ENCODE results near the gene ASCC3.

The ASCC3 gene

GRCh38 chr6:100850174-100850573, 31.0 kb downstream of the ASCC3 start:
- DNase-seq: no peak
- Histone ChIP-seq H3K4me3 (ENCODE audit: insufficient read depth in 1 of 2, low read depth in 1 of 2, low read length in 2 of 2) (no peak overlapping the region), H2BK5ac (ENCODE audit: low read depth, low read length, poor library complexity, severe bottlenecking) (no peak overlapping the region), H3K27ac (ENCODE audit: low read length, poor library complexity, severe bottlenecking) (no peak overlapping the region), H3K36me3 (ENCODE audit: control insufficient read depth in 1 of 2, insufficient read depth in 2 of 2, low read depth in 1 of 2, low read length in 2 of 2) (peaks cover 6 to 55% of the 10 kb centered on the region in 2 experiments), H3K9me3 (ENCODE audit: control insufficient read depth, low read length) (no peaks in the 10 kb centered on the region), H2BK15ac (ENCODE audit: low read depth, poor library complexity, severe bottlenecking) (no peak overlapping the region), H3K4me1 (ENCODE audit: control insufficient read depth, insufficient read depth, low read depth, low read length) (peaks cover 2% of the 10 kb centered on the region), H3K4ac (ENCODE audit: low read depth in 1 of 2, low read length in 2 of 2) (no peak overlapping the region), H3K18ac (ENCODE audit: low read depth in 1 of 2, low read length in 2 of 2) (no peak overlapping the region), H4K91ac (ENCODE audit: low read length) (no peak overlapping the region), H3K23ac (ENCODE audit: low read length in 2 of 2) (no peak overlapping the region), H2BK120ac (ENCODE audit: low read depth, low read length) (no peak overlapping the region), H3K14ac (ENCODE audit: low read length in 2 of 2) (no peak overlapping the region), H2AK5ac (ENCODE audit: low read length, severe bottlenecking) (no peak overlapping the region), H2BK12ac (ENCODE audit: low read length in 2 of 2) (no peak overlapping the region), H3K79me1 (replicated peaks; ENCODE audit: low read length, poor library complexity, severe bottlenecking) (peaks cover 9% of the 10 kb centered on the region), H3K9ac (ENCODE audit: low read length) (no peak overlapping the region), H4K8ac (ENCODE audit: low read length) (no peak overlapping the region), H3K27me3 (ENCODE audit: control insufficient read depth in 1 of 2, insufficient read depth in 1 of 2, low read length in 2 of 2) (no peaks in the 10 kb centered on the region), H2AFZ (ENCODE audit: low read depth, low read length) (no peak overlapping the region), H3K4me2 (ENCODE audit: low read length, poor library complexity, severe bottlenecking) (no peak overlapping the region)
- 97% methylated on average over 2 of the region's 2 CpGs for WGBS

- Histone ChIP-seq H2AK5ac (ENCODE audit: low read length, severe bottlenecking) (no peak overlapping the region), H3K4me1 (ENCODE audit: control insufficient read depth, insufficient read depth, low read depth, low read length) (no peaks in the 10 kb centered on the region), H3K27ac (ENCODE audit: low read length, poor library complexity, severe bottlenecking) (no peak overlapping the region), H3K36me3 (ENCODE audit: control insufficient read depth in 1 of 2, insufficient read depth in 2 of 2, low read depth in 1 of 2, low read length in 2 of 2) (peaks cover 0 to 38% of the 10 kb centered on the region in 2 experiments), H2BK5ac (ENCODE audit: low read depth, low read length, poor library complexity, severe bottlenecking) (no peak overlapping the region), H3K14ac (ENCODE audit: low read length in 2 of 2) (no peak overlapping the region), H3K79me1 (replicated peaks; ENCODE audit: low read length, poor library complexity, severe bottlenecking) (peaks cover 4% of the 10 kb centered on the region), H3K27me3 (ENCODE audit: control insufficient read depth in 1 of 2, insufficient read depth in 1 of 2, low read length in 2 of 2) (no peaks in the 10 kb centered on the region), H3K4me2 (ENCODE audit: low read length, poor library complexity, severe bottlenecking) (no peak overlapping the region), H4K91ac (ENCODE audit: low read length) (no peak overlapping the region), H2BK12ac (ENCODE audit: low read length in 2 of 2) (no peak overlapping the region), H3K9me3 (ENCODE audit: control insufficient read depth, low read length) (no peaks in the 10 kb centered on the region), H2AFZ (ENCODE audit: low read depth, low read length) (no peak overlapping the region), H2BK120ac (ENCODE audit: low read depth, low read length) (no peak overlapping the region), H3K4me3 (ENCODE audit: insufficient read depth in 1 of 2, low read depth in 1 of 2, low read length in 2 of 2) (no peak overlapping the region), H4K8ac (ENCODE audit: low read length) (peak overlapping the region; percentile 12), H3K18ac (ENCODE audit: low read depth in 1 of 2, low read length in 2 of 2) (no peak overlapping the region), H2BK15ac (ENCODE audit: low read depth, poor library complexity, severe bottlenecking) (no peak overlapping the region), H3K9ac (ENCODE audit: low read length) (no peak overlapping the region), H3K4ac (ENCODE audit: low read depth in 1 of 2, low read length in 2 of 2) (no peak overlapping the region), H3K23ac (ENCODE audit: low read length in 2 of 2) (no peak overlapping the region)
- 95% methylated on average over 2 of the region's 2 CpGs for WGBS
- no peak for DNase-seq
Measured at GRCh38 chr6:100846276-100846675, 34.9 kb downstream of the ASCC3 start.

GRCh38 chr6:100845676-100846075, 35.5 kb downstream of the ASCC3 start:
- no CpG with 5 or more reads among the region's 1 CpG for WGBS
- no peak overlapping the region for H3K4ac ChIP-seq (ENCODE audit: low read depth in 1 of 2, low read length in 2 of 2)
- H3K27me3 ChIP-seq (ENCODE audit: control insufficient read depth in 1 of 2, insufficient read depth in 1 of 2, low read length in 2 of 2): no peaks in the 10 kb centered on the region
- H3K23ac ChIP-seq (ENCODE audit: low read length in 2 of 2): no peak overlapping the region
- H2AK5ac ChIP-seq (ENCODE audit: low read length, severe bottlenecking): no peak overlapping the region
- no peak overlapping the region for H3K4me2 ChIP-seq (ENCODE audit: low read length, poor library complexity, severe bottlenecking)
- no peak overlapping the region for H3K18ac ChIP-seq (ENCODE audit: low read depth in 1 of 2, low read length in 2 of 2)
- H3K79me1 ChIP-seq (replicated peaks; ENCODE audit: low read length, poor library complexity, severe bottlenecking): peaks cover 4% of the 10 kb centered on the region
- no peak overlapping the region for H2BK15ac ChIP-seq (ENCODE audit: low read depth, poor library complexity, severe bottlenecking)
- DNase-seq: no peak
- H3K9me3 ChIP-seq (ENCODE audit: control insufficient read depth, low read length): no peaks in the 10 kb centered on the region
- no peak overlapping the region for H2AFZ ChIP-seq (ENCODE audit: low read depth, low read length)
- H3K14ac ChIP-seq (ENCODE audit: low read length in 2 of 2): no peak overlapping the region
- H3K27ac ChIP-seq (ENCODE audit: low read length, poor library complexity, severe bottlenecking): no peak overlapping the region
- H3K4me1 ChIP-seq (ENCODE audit: control insufficient read depth, insufficient read depth, low read depth, low read length): no peaks in the 10 kb centered on the region
- no peak overlapping the region for H2BK12ac ChIP-seq (ENCODE audit: low read length in 2 of 2)
- no peak overlapping the region for H4K91ac ChIP-seq (ENCODE audit: low read length)
- H2BK120ac ChIP-seq (ENCODE audit: low read depth, low read length): no peak overlapping the region
- H3K36me3 ChIP-seq (ENCODE audit: control insufficient read depth in 1 of 2, insufficient read depth in 2 of 2, low read depth in 1 of 2, low read length in 2 of 2): peaks cover 0 to 38% of the 10 kb centered on the region in 2 experiments
- H3K4me3 ChIP-seq (ENCODE audit: insufficient read depth in 1 of 2, low read depth in 1 of 2, low read length in 2 of 2): no peak overlapping the region
- no peak overlapping the region for H2BK5ac ChIP-seq (ENCODE audit: low read depth, low read length, poor library complexity, severe bottlenecking)
- H3K9ac ChIP-seq (ENCODE audit: low read length): no peak overlapping the region
- no peak overlapping the region for H4K8ac ChIP-seq (ENCODE audit: low read length)

GRCh38 chr6:100839419-100839818, 41.7 kb downstream of the ASCC3 start:
- Histone ChIP-seq H3K4me3 (ENCODE audit: insufficient read depth in 1 of 2, low read depth in 1 of 2, low read length in 2 of 2) (no peak overlapping the region), H3K4ac (ENCODE audit: low read depth in 1 of 2, low read length in 2 of 2) (no peak overlapping the region), H4K91ac (ENCODE audit: low read length) (no peak overlapping the region), H2BK12ac (ENCODE audit: low read length in 2 of 2) (no peak overlapping the region), H3K36me3 (ENCODE audit: control insufficient read depth in 1 of 2, insufficient read depth in 2 of 2, low read depth in 1 of 2, low read length in 2 of 2) (peaks cover 0 to 17% of the 10 kb centered on the region in 2 experiments), H3K27ac (ENCODE audit: low read length, poor library complexity, severe bottlenecking) (no peak overlapping the region), H3K14ac (ENCODE audit: low read length in 2 of 2) (no peak overlapping the region), H3K79me1 (replicated peaks; ENCODE audit: low read length, poor library complexity, severe bottlenecking) (peaks cover 6% of the 10 kb centered on the region), H3K18ac (ENCODE audit: low read depth in 1 of 2, low read length in 2 of 2) (no peak overlapping the region), H2BK15ac (ENCODE audit: low read depth, poor library complexity, severe bottlenecking) (no peak overlapping the region), H4K8ac (ENCODE audit: low read length) (no peak overlapping the region), H3K27me3 (ENCODE audit: control insufficient read depth in 1 of 2, insufficient read depth in 1 of 2, low read length in 2 of 2) (no peaks in the 10 kb centered on the region), H3K4me1 (ENCODE audit: control insufficient read depth, insufficient read depth, low read depth, low read length) (no peaks in the 10 kb centered on the region), H2BK120ac (ENCODE audit: low read depth, low read length) (no peak overlapping the region), H2AFZ (ENCODE audit: low read depth, low read length) (no peak overlapping the region), H2BK5ac (ENCODE audit: low read depth, low read length, poor library complexity, severe bottlenecking) (no peak overlapping the region), H3K9me3 (ENCODE audit: control insufficient read depth, low read length) (no peaks in the 10 kb centered on the region), H3K23ac (ENCODE audit: low read length in 2 of 2) (no peak overlapping the region), H3K4me2 (ENCODE audit: low read length, poor library complexity, severe bottlenecking) (no peak overlapping the region), H3K9ac (ENCODE audit: low read length) (no peak overlapping the region), H2AK5ac (ENCODE audit: low read length, severe bottlenecking) (no peak overlapping the region)
- 100% methylated on average over 1 of the region's 1 CpG for WGBS
- no peak for DNase-seq

All from mesenchymal stem cell (in vitro differentiated cells and primary cell).